ENCODE measurements around the gene RMRP. TPM values are rescaled to one million over a fixed set of nuclear protein-coding genes. Genes with fewer than 3 reads are reported as not detected.

RMRP gene
- total and polyA plus RNA-seq, 9 of the 15 experiments (the other 6 are each of a cell fraction or from before 2014, with no cell fraction given), result 75.7 to 89,974 (median 13,378) TPM; not detected in 3

DNA sequence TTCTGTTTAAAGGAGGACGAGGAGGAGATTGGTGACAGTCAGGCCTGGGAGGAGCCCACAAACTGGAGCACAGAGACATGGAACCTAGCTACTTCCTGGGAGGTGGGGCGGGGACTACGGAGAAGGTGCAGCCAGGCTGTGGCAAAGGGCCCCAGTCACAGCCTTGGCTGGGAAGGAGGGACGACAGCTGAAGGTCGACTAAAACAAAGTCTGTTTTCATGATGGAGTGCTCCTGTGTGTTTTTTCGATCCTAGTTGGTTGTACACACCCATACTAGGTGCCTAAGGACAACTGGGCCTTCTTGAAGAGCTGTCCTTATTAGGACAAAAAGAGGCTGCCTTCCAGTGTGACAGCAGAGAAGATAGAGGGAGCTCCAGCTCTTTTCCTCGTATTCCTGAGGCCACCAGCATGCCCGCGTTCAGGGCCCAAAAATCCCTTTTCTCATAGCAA is 3.2 kb upstream of the RMRP start (continued):
- TF ChIP-seq L3MBTL2 (IDR thresholded peaks at IDR 0.05) (0 out of 2 replicates have a peak, but pooled peaks have one; percentile 13), RAD21 (CRISPR knock-in tag; conservative IDR thresholded peaks at IDR 0.05 in 1 of 2, IDR thresholded peaks at IDR 0.05 in 1 of 2) (peak; percentile 21 to 57; a peak in 3 of 4 replicates), ZC3H4 (CRISPR knock-in tag; IDR thresholded peaks at IDR 0.05; ENCODE audit: borderline replicate concordance) (no peak), ZNF224 (CRISPR knock-in tag; IDR thresholded peaks at IDR 0.05) (no peak), FOXP1 (CRISPR knock-in tag; IDR thresholded peaks at IDR 0.05) (no peak), EP400 (IDR thresholded peaks at IDR 0.05) (no peak)

GRCh38 chr9:35659340-35659739 is 1.5 kb upstream of the RMRP start:
- ChIA-PET POLR2A (interaction anchor here (0.8 to 1.1 kb wide), 3 partner anchors 37 to 544 kb away, joined by 3 to 8 read pairs (median 5); partner anchors contain the start of gene ATOSB), CTCF (ENCODE audit: low intra/inter-chr PET ratio) (no interaction called here)
- Histone ChIP-seq H3K27ac (ENCODE audit: extremely low read depth, low read depth, low read length) (peak overlapping the region; percentile 98; the same call in 1 of the 3 replicates), H3K9me1 (ENCODE audit: control insufficient read depth, insufficient read depth, low read length) (no peaks in the 10 kb centered on the region), H3K9me3 (replicated peaks; ENCODE audit: control insufficient read depth, insufficient read depth, low read depth, low read length) (no peaks in the 10 kb centered on the region), H3K4me1 (replicated peaks in 1 of 2; ENCODE audit: control insufficient read depth in 2 of 2, insufficient read depth in 2 of 2, low read length in 2 of 2) (peaks cover 14 to 36% of the 10 kb centered on the region in 2 experiments), H2AFZ (ENCODE audit: low read depth, low read length) (no peak overlapping the region), H3K27me3 (ENCODE audit: control insufficient read depth in 2 of 2, insufficient read depth in 2 of 2, low read length in 2 of 2) (no peaks in the 10 kb centered on the region), H4K20me1 (replicated peaks; ENCODE audit: control insufficient read depth, insufficient read depth, low read length) (no peaks in the 10 kb centered on the region), H3K4me3 (peak overlapping the region; percentile 89), H3K36me3 (ENCODE audit: control insufficient read depth, insufficient read depth, low read length) (peaks cover 36% of the 10 kb centered on the region; the same call in 2 of the 3 replicates), H3K9ac (ENCODE audit: insufficient read depth in 1 of 2, low read depth in 2 of 2, low read length in 2 of 2) (peak overlapping the region in 1 of 2 experiments; percentile 86; a peak in 1 of 4 replicates), H3K79me2 (ENCODE audit: control insufficient read depth, insufficient read depth, low read length) (peaks cover 20% of the 10 kb centered on the region), H3K4me2 (ENCODE audit: insufficient read depth, low read length) (peak overlapping the region; percentile 96; the same call in 1 of the 2 replicates)
- intact Hi-C loops (cut with micrococcal nuclease), result loop anchor here (5.0 kb wide), 1 partner anchor 38 kb away; no protein-coding TSS in a partner anchor
- in situ Hi-C loops (cut with MboI), result no loop called here
- FAIRE-seq (no peak), DNase-seq (ENCODE audit: extremely low read depth in 1 of 4, low spot score in 3 of 4) (no peak), ATAC-seq (no peak)
- WGBS (ENCODE audit: insufficient coverage, low coverage, missing lambda C conversion rate), result 85% methylated on average over 2 of the region's 3 CpGs
- no TSS peak for BruUV-seq (replicated peaks)
- no peak for TF ChIP-seq HDAC6 (IDR thresholded peaks at IDR 0.05; ENCODE audit: low read depth, low read length)
- no peak for TF ChIP-seq ZNF589 (CRISPR knock-in tag; IDR thresholded peaks at IDR 0.05; ENCODE audit: low read depth)
- TF ChIP-seq ZBTB11 (CRISPR knock-in tag; IDR thresholded peaks at IDR 0.05), result no peak
- no peak for TF ChIP-seq MTA3 (IDR thresholded peaks at IDR 0.05; ENCODE audit: borderline replicate concordance)
- no peak for TF ChIP-seq MEF2D (tag; conservative IDR thresholded peaks at IDR 0.05; ENCODE audit: low read depth)
